ENCODE data around the gene KIF4B.

KIF4B gene

GRCh38 chr5:155053501-155053900 is 39.9 kb downstream of the KIF4B start:
- no peak for DNase-seq (ENCODE audit: low spot score)

GRCh38 chr5:155056644-155057269 is 43.2 kb downstream of the KIF4B start:
- DNase-seq (ENCODE audit: low spot score), result no peak

- DNase-seq (ENCODE audit: low spot score), result no peak
These were observed 44.1 kb downstream of the KIF4B start for GRCh38 chr5:155057626-155058025.

- DNase-seq (ENCODE audit: low spot score), result no peak
These were observed 51.0 kb downstream of the KIF4B start for GRCh38 chr5:155064580-155064979.

GRCh38 chr5:155066886-155067595 is 53.5 kb downstream of the KIF4B start:
- DNase-seq (ENCODE audit: low spot score), result no peak

All from AG20443 (cell line).